Adipocyte (in vitro differentiated cells): Measurements from ENCODE around the gene GPSM3.

Source experiments
- DNase-seq: peaks from one replicate; pipeline ENCODE4 v3.0.0-alpha.2; 2015; ENCODE audit warnings: low read depth
- H3K27me3 ChIP-seq: replicated peaks from 2 replicates; pipeline ENCODE4 v1.7.0; 2013; ENCODE audit warnings: mild to moderate bottlenecking, low read length, moderate library complexity; ENCODE audit not compliant: control insufficient read depth, insufficient read depth
- H3K36me3 ChIP-seq: 2 replicates; pipeline ENCODE4 v1.7.0; 2013; ENCODE audit warnings: low read length, mild to moderate bottlenecking, moderate library complexity; ENCODE audit not compliant: control insufficient read depth, insufficient read depth, severe bottlenecking
- H3K4me1 ChIP-seq: 2 replicates; pipeline ENCODE4 v1.7.0; 2013; ENCODE audit warnings: mild to moderate bottlenecking, low read length, moderate library complexity; ENCODE audit not compliant: control insufficient read depth, insufficient read depth
- H3K4me3 ChIP-seq: 2 replicates; pipeline ENCODE4 v1.7.0; 2013; ENCODE audit warnings: mild to moderate bottlenecking, low read length, moderate library complexity
- H3K9ac ChIP-seq: 2 replicates; pipeline ENCODE4 v1.7.0; 2013; ENCODE audit warnings: mild to moderate bottlenecking, low read length, moderate library complexity
- H3K9me3 ChIP-seq: 2 replicates; pipeline ENCODE4 v1.7.0; 2013; ENCODE audit warnings: mild to moderate bottlenecking, low read length, moderate library complexity; ENCODE audit not compliant: control insufficient read depth

GPSM3 gene

DNA sequence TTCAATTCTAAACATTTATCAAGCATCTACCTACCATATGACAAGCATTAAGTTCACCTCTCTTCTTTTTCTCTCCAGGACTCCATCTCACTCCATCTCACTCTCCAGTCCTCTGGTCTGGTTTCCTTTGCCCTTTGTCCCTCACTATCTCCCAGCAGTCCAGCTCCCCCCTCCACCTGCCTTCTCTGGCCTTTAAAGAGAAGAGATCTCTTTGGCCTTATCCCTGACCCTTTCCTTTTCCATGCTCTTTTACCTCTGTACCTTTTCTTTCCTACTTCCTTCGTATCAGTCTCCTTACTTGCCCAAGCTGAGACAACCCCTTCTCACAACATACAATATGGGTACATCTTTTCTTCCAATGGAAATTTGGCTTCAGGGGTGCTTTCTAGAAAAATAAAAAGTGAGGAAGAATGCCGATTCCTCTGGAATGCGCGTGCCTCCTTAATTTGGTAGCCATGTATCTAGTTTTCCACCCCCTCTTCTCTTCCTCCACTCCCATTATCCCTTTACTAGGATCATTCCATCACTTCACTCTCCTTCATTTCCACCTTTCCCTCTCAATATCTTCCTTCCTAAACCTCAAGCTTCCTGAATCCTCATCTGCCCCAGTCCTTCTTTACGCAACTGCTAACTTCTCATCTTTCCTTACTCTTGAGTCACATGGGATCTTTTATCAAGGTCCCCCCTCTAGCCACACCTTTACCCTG lies 15.8 kb downstream of the GPSM3 start:
- H3K4me3 ChIP-seq = peak overlapping the region; percentile 97
- H3K9ac ChIP-seq = peak overlapping the region; percentile 92
- H3K27me3 ChIP-seq = no peaks in the 10 kb centered on the region
- H3K9me3 ChIP-seq = no peaks in the 10 kb centered on the region
- H3K36me3 ChIP-seq = peaks cover 18% of the 10 kb centered on the region
- DNase-seq = peak; percentile 68
- peaks cover 35% of the 10 kb centered on the region for H3K4me1 ChIP-seq

DNA sequence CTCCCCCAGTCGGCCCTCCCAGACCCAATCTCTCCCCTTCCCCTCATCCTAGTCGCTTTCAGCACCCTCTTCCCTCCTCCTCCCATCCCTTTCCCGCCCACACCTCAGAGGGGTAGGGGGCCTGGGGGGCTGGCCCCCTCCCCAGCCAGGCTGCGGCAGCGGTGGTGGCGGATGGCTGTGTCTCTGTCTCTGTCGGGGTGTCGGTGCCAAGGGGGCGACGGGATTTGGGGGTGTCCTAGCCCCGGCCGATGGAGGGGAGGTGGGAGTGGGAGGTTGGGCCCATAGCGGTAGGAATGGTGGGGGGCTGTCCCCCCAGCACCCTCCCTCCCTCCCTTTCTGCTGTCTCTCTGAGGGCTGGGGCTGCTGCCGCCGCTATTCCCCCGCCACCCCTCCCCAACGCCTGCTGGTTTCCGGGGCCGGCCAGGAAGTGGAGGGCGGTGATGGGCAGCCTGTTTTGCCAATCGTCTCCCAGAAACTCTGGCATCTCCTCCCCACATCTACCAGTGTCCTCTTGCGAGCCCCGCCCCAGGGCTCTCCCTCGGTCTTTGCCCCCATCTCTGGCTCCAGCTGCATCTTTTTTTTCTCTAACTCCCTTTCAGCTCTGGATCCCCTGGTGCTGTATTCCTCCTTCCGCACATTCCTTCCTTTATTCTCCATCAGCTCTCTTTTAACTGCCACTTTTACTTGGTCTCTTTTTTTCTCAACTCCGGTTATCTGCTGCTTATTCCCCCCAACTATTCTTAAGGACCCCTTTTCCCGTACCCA lies 16.6 kb downstream of the GPSM3 start, which contains the start of gene AGPAT1:
TSS of gene AGPAT1 (minus strand) at position 374 of the 765 bp plus-strand sequence. CDS start 4,588 bp downstream, outside the sequence.
- Histone ChIP-seq H3K27me3 (no peaks in the 10 kb centered on the region), H3K4me3 (peak within 1 kb of the TSS; percentile 97), H3K9ac (peak within 1 kb of the TSS; percentile 98), H3K9me3 (no peaks in the 10 kb centered on the region), H3K4me1 (peaks cover 35% of the 10 kb centered on the region), H3K36me3 (peaks cover 13% of the 10 kb centered on the region)
- peak; percentile 99 for DNase-seq

DNA sequence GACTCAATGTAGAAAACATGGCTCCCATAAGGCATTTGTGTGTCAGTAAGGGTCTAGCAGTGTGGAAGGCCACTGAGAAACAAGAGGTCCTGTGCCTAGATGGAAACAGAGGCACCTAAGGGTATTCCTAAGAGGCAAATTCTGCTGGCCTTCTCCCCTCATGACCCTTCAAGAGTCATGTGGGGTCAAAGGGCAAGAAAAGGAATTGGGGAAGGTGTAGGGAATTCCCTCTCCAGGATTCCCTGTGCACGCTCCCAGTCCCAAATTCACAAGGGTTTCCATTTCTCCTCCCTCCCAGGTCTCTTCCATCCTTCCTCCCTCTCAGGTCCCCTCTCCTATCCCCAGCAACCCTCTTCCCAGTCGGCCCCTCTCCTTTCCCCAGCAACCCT lies 17.1 kb downstream of the GPSM3 start:
- Histone ChIP-seq H3K4me3 (peak overlapping the region; percentile 97), H3K9ac (peak overlapping the region; percentile 98), H3K9me3 (no peaks in the 10 kb centered on the region), H3K36me3 (peaks cover 12% of the 10 kb centered on the region), H3K27me3 (no peaks in the 10 kb centered on the region), H3K4me1 (peaks cover 35% of the 10 kb centered on the region)
- DNase-seq = no peak

DNA sequence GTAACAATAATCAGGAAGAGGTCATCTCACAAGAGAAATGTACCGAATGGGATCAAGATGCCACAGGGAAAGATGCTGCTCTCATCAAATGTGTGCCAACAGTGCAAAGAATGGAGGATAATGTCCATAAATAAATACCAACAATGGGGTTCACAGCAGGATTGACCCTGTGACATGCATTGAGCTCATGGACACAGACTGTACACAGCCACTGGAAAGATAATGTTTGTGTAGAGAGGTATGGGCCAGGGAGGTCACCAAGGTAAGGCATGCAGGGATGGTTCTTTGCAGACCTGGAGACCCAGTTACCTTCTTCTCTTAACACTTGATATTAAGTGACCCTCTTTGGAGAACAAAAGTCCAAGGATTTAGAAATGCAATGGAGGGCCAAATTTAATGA lies 18.0 kb downstream of the GPSM3 start:
- no peak overlapping the region for H3K4me3 ChIP-seq
- no peak overlapping the region for H3K9ac ChIP-seq
- H3K9me3 ChIP-seq = no peaks in the 10 kb centered on the region
- no peaks in the 10 kb centered on the region for H3K27me3 ChIP-seq
- H3K36me3 ChIP-seq = peaks cover 13% of the 10 kb centered on the region
- H3K4me1 ChIP-seq = peaks cover 34% of the 10 kb centered on the region
- DNase-seq = no peak

DNA sequence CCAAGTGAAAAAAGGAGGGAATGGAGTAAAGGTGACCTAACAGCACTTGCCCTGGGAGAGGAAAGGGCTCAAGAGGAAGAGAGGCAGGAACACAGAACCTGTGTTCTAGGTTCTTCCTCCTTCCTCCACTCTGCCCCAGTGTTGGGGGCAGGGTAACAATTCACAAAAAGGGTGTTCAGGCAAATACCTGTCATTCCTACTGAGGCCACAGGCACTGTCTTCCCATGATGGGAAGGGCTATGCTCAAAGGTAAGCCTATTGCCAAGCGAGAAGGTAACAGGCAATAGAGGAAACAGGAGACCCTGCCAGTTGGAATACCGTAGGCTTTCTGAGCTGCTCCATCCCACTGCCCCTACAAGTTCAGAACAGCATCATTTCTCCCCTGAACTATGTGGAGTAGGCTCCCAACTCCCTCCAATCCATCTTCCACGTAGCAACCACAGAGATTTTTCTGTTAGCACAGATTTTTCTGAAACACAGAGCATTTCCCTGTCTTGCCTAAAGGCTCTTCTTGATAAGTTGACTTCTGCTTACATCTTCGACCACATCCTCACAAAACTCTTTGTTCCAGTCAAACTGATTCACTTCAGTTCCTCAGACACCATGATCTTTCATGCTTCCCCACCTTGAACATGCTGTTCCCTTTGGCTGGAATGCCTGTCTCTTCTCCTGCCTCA lies 19.3 kb downstream of the GPSM3 start:
- Histone ChIP-seq H3K4me3 (no peak overlapping the region), H3K27me3 (no peaks in the 10 kb centered on the region), H3K9me3 (no peaks in the 10 kb centered on the region), H3K36me3 (peaks cover 19% of the 10 kb centered on the region), H3K4me1 (peaks cover 32% of the 10 kb centered on the region), H3K9ac (no peak overlapping the region)
- no peak for DNase-seq

DNA sequence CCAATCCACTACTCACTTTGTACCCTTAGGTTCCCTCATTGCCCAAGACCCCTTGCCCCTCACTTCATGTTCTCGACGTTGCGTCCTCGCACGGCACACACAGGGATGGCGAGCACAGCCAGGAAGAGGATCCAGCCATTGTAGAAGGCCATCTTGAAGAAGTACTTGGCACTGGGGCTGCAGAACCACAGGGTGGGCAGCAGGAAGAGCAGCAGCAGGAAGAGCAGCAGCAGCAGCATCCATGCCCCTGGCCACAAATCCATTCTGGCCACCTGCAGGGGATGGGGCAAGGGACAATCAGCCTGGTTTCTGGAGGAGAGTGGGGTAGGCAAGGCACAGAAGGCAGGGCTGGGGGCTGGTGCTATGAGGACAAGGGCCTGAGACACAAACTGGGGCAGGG lies 21.2 kb downstream of the GPSM3 start:
- Histone ChIP-seq H3K36me3 (peaks cover 35% of the 10 kb centered on the region), H3K4me1 (peaks cover 19% of the 10 kb centered on the region), H3K4me3 (no peak overlapping the region)

DNA sequence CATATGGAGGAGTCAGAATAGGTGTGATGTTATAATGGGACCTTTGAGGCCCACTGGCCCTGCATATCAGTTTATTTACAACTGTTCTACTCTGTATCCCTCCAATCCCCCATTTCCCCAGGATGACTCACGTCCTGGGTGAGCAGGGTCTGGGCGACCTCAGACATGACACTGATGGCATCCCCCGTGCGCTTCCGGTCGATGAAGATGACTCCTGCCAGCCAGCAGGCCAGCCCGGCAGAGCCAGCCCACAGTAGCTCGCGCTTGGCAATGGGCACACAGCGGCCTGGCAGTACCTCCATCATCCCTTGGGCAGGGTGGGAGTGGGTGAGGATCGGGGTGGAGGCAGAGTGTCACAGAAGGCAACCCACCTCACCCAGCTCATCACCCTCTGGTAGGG lies 22.1 kb downstream of the GPSM3 start:
- H3K9ac ChIP-seq = no peak overlapping the region
- H3K9me3 ChIP-seq = no peaks in the 10 kb centered on the region
- DNase-seq = no peak
- H3K27me3 ChIP-seq = no peaks in the 10 kb centered on the region
- no peak overlapping the region for H3K4me3 ChIP-seq
- H3K4me1 ChIP-seq = peaks cover 15% of the 10 kb centered on the region
- peaks cover 36% of the 10 kb centered on the region for H3K36me3 ChIP-seq

More for the DNA sequence above, 21.2 kb downstream of the GPSM3 start:
- no peak for DNase-seq
- Histone ChIP-seq H3K9me3 (no peaks in the 10 kb centered on the region), H3K27me3 (no peaks in the 10 kb centered on the region), H3K9ac (no peak overlapping the region)

DNA sequence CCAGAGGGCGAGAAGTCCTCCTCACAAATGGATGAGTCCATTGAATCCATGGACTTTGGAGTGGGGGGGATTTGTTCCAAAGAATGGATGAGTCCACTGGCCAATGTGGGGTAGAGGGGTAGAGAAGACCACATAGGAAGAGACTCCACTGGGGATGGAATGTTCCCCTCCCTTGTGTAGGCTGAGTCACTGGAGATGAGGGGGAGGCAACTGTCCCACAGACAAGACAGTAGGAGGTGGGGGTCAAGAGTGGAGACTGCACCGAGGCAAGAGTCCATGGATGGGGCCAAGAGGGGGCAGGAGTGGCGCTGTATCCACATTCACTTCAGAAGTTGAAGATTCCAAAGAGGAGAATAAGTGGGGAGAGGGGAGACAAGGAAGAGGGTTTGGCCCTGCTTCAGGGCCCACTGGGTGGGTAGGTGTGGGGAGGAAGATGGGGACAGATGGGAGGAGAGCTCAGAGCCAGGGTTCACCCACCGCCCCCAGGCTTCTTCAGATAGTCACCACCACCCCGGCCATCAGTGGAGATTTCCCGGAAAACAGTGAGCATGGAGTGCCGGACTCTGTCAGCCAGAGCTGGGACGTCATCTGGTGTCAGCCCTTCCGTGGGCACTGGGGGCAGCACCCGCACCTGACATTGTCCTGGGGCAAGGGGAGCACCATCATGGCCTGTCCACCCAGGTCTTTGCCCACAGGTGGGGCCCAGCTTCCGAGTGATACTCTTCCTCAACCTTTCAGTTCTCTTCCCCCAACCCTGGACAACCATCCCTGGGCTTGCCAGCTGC lies 23.4 kb downstream of the GPSM3 start:
- Histone ChIP-seq H3K27me3 (no peaks in the 10 kb centered on the region), H3K9ac (no peak overlapping the region), H3K9me3 (no peaks in the 10 kb centered on the region), H3K36me3 (peaks cover 36% of the 10 kb centered on the region), H3K4me3 (no peak overlapping the region), H3K4me1 (peaks cover 7% of the 10 kb centered on the region)
- no peak for DNase-seq

DNA sequence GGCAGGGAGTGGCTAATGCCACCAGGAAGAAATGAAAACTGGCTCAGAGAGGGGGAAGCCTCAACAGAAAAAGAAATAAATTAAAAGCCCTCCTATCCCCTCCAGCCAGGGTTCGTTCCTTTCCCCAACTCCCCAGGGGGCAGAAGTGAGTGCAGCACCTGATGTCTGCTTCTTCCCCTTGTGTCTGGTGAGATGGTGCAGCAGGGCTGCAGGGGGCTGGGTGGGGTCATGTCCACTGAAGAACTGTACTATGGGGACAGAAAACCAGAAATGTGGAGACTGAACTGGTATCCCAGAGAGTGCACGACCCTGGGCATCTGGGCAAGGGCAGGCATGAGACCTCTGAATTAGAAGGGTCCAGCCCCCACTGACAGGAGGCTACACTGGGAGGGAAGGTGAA lies 24.1 kb downstream of the GPSM3 start:
- H3K4me3 ChIP-seq = no peak overlapping the region
- no peaks in the 10 kb centered on the region for H3K9me3 ChIP-seq
- H3K9ac ChIP-seq = no peak overlapping the region
- H3K4me1 ChIP-seq = peaks cover 7% of the 10 kb centered on the region
- H3K27me3 ChIP-seq = no peaks in the 10 kb centered on the region
- DNase-seq = no peak
- peaks cover 36% of the 10 kb centered on the region for H3K36me3 ChIP-seq

DNA sequence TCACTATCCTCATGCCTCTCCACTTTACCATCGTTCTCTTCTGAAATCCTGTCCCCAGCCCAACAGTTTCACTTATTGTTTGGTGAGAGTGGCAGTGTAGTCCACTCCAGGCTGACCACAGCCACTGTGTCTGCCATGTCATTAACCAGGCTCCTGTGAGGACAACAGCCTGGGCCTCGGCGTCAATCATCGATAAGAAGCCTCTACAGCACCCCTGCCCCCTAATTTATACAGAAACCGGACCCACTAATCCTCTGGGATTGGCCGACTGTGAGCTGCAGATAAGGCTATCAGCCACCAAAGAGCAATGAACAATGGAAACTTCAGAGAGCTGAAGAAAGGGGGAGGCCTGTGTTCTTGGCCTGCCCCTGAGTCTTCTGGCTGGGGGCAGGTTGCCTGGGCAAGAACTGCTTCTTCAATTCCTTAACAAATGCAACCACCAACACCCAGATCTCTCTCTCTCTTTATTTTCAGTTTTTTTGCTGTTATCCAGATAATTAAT lies 24.6 kb downstream of the GPSM3 start:
- H3K27me3 ChIP-seq = no peaks in the 10 kb centered on the region
- H3K9me3 ChIP-seq = no peaks in the 10 kb centered on the region
- no peak for DNase-seq
- no peak overlapping the region for H3K9ac ChIP-seq
- peaks cover 7% of the 10 kb centered on the region for H3K4me1 ChIP-seq
- peaks cover 36% of the 10 kb centered on the region for H3K36me3 ChIP-seq
- H3K4me3 ChIP-seq = no peak overlapping the region
